HEK293 (cell line): Measurements from ENCODE around the gene LRRC53.

Experiments used
- GFI1B ChIP-seq: fragments of 450-650 bp; formaldehyde crosslinking; IDR thresholded peaks from 2 replicates; pipeline ENCODE4 v1.5.1; 2016; ENCODE audit warnings: missing biosample characterization, missing genetic modification characterization
- TCF7L2 ChIP-seq: IDR thresholded peaks from 2 replicates; pipeline ENCODE4 v1.6.1; 2011; ENCODE audit warnings: low read depth, mild to moderate bottlenecking, inconsistent platforms, low read length, moderate library complexity, borderline replicate concordance
- ZNF223 ChIP-seq: fragments of 450-650 bp; formaldehyde crosslinking; IDR thresholded peaks from 2 replicates; pipeline ENCODE4 v1.5.1; 2016; ENCODE audit warnings: missing biosample characterization, missing genetic modification characterization
- ZNF311 ChIP-seq: fragments of 450-650 bp; formaldehyde crosslinking; IDR thresholded peaks from 2 replicates; pipeline ENCODE4 v1.5.1; 2017; ENCODE audit warnings: missing biosample characterization, missing genetic modification characterization, borderline replicate concordance
- TF ChIP-seq, protein P1 (sequence below): fragments of 450-650 bp; formaldehyde crosslinking; IDR thresholded peaks from 2 replicates; pipeline ENCODE4 v1.5.1; 2016; ENCODE audit warnings: missing biosample characterization, missing genetic modification characterization
- TF ChIP-seq, protein P2 (sequence below): fragments of 450-650 bp; formaldehyde crosslinking; conservative IDR thresholded peaks from 2 replicates; pipeline ENCODE4 v1.5.1; 2016; ENCODE audit warnings: low read depth, missing biosample characterization, missing genetic modification characterization

DNA sequence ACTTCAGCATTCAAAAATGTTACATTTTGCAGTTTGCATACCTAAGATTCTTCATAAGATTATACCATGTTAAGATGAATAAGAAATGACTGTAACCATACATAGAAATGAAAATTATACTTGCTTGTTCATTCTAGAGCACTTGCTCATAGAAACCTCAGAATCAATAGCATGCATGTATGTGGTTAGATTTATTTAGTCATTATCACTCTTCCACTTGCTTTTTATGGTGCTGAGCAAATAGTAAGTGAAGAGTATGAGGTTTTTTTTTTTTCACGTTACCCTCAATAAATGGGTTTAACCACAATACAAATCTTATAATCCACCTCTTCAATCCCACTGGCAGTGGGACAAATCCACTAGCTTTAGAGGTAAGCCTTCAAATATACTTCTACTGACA is 84.7 kb downstream of the LRRC53 start:
- TF ChIP-seq GFI1B (tag by site-specific recombination) (no peak), TCF7L2 (no peak), ZNF223 (tag by site-specific recombination) (no peak), ZNF311 (no peak)
- TF ChIP-seq, protein P1, sequence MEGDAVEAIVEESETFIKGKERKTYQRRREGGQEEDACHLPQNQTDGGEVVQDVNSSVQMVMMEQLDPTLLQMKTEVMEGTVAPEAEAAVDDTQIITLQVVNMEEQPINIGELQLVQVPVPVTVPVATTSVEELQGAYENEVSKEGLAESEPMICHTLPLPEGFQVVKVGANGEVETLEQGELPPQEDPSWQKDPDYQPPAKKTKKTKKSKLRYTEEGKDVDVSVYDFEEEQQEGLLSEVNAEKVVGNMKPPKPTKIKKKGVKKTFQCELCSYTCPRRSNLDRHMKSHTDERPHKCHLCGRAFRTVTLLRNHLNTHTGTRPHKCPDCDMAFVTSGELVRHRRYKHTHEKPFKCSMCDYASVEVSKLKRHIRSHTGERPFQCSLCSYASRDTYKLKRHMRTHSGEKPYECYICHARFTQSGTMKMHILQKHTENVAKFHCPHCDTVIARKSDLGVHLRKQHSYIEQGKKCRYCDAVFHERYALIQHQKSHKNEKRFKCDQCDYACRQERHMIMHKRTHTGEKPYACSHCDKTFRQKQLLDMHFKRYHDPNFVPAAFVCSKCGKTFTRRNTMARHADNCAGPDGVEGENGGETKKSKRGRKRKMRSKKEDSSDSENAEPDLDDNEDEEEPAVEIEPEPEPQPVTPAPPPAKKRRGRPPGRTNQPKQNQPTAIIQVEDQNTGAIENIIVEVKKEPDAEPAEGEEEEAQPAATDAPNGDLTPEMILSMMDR = no peak
- TF ChIP-seq, protein P2, sequence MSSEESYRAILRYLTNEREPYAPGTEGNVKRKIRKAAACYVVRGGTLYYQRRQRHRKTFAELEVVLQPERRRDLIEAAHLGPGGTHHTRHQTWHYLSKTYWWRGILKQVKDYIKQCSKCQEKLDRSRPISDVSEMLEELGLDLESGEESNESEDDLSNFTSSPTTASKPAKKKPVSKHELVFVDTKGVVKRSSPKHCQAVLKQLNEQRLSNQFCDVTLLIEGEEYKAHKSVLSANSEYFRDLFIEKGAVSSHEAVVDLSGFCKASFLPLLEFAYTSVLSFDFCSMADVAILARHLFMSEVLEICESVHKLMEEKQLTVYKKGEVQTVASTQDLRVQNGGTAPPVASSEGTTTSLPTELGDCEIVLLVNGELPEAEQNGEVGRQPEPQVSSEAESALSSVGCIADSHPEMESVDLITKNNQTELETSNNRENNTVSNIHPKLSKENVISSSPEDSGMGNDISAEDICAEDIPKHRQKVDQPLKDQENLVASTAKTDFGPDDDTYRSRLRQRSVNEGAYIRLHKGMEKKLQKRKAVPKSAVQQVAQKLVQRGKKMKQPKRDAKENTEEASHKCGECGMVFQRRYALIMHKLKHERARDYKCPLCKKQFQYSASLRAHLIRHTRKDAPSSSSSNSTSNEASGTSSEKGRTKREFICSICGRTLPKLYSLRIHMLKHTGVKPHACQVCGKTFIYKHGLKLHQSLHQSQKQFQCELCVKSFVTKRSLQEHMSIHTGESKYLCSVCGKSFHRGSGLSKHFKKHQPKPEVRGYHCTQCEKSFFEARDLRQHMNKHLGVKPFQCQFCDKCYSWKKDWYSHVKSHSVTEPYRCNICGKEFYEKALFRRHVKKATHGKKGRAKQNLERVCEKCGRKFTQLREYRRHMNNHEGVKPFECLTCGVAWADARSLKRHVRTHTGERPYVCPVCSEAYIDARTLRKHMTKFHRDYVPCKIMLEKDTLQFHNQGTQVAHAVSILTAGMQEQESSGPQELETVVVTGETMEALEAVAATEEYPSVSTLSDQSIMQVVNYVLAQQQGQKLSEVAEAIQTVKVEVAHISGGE = no peak
